GM19240 (cell line): ENCODE data around the gene ARL6IP6.

Source experiments
- DNase-seq: peaks from one replicate; pipeline ENCODE4 v3.0.0; 2011; ENCODE audit warnings: low spot score; ENCODE audit not compliant: insufficient read length

The ARL6IP6 gene

DNA sequence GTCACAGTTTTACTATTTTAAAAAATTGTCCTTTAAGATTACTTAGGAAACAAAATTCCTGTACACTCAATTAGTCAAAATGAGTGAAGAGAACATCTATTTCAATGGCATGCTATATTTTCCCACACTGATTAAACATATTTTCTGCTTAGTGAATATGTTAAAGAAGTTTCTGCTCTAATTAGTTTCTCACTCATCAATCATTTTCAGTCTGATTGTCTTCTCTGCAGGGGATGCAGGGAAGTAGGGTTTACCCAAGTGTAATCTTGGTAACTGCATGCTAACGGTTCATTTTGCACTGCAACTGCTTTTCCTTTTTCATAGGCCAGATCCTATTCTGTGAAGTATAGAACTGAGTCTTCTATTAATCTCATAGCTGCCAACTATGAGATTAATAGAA, 78.5 kb downstream of the ARL6IP6 start:
- no peak for DNase-seq

DNA sequence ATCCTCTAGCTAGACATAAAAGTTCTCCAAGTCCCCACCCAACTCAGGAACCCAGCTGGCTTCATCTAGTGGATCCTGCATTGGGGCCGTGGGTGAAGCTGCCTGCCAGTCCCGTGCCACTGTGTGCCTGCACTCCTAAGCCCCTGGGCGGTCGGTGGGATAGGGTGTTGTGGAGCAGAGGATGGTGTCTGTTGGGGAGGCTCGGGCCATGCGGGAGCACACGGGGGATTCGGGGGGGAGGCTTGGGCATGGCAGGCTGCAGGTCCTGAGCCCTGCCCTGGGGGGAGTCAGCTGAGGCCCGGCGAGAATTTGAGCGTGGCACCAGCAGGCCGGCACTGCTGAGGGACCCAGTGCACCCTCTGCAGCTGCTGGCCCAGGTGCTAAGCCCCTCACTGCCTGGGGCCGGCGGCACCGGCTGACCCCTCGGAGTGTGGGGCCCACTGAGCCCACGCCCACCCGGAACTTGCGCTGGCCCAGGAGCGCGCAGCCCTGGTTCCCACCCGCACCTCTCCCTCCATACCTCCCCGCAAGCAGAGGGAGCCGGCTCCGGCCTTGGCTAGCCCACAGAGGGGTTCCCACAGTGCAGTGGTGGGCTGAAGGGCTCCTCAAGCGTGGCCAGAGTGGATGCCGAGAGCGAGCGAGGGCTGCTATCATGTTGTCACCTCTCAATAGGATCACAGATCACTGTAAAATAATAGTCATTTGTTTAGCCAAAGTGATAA, 86.4 kb downstream of the ARL6IP6 start:
- DNase-seq, result no peak

DNA sequence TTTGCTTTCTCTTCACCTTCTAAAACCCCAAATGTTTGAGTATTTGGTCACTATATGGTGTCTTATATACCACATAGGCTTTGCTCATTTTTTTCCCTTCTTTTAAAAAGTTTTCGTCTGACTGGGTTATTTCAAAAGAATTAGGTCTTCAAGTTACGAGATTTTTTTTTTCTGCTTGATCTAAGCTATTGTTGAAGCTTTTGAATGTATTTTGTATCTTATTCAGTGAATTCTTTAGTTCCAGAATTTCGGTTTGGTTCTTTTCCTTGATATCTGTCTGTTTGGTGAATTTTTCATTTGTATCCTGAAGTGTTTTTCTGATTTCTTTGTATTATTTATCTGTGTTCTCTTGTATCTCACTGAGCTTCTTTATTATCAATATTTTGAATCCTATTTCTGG, 93.5 kb downstream of the ARL6IP6 start:
- no peak for DNase-seq
